Sciatic nerve (tissue), 2 donors: ENCODE data around the gene NOD2. TPM values are rescaled to one million over a fixed set of nuclear protein-coding genes. Genes with fewer than 3 reads are reported as not detected.
A peak's percentile ranks its signal among the peaks of the same experiment; 100 is the strongest.

Source experiments
- ATAC-seq: fragments of 200-7000 bp; cut with Tn5 transposase; one replicate; pipeline ENCODE4 v1.9.1; 2020; ENCODE audit warnings: mild to moderate bottlenecking, moderate library complexity
- DNase-seq: peaks from one replicate; pipeline ENCODE4 v3.0.0-alpha.2; 2020; ENCODE audit warnings: low spot score
- intact Hi-C: fragments of 100-400 bp; cut with DNase I; formaldehyde crosslinking; loops from one replicate; pipeline ENCODE4 v1.14.2; 2022
- total RNA-seq: library from RNA; stranded (reverse); fragmentation: NEBNext Ultra II Directional; extraction: Animal tissue kit (Norgen Biotek cat#: 25700); gene quantifications from one replicate; pipeline ENCODE4 v1.2.1, GENCODE V29; 2021
- donor health status: DM: no; HTN: no; CAD: no.
- donor health status: DM: no; HTN: no; CAD: no.

Gene NOD2
- total RNA-seq, 1 donor from 2014 or later: 4.3 TPM

GRCh38 chr16:50667497-50668367 lies 25.7 kb upstream of the NOD2 start:
- ATAC-seq (no peak), DNase-seq (no peak)
- intact Hi-C loops: loop anchor here (10.0 kb wide), 1 partner anchor 643 kb away; the partner anchor contains the start of gene CNEP1R1

GRCh38 chr16:50668368-50669008 lies 24.9 kb upstream of the NOD2 start:
- intact Hi-C loops: loop anchor here (10.0 kb wide), 1 partner anchor 644 kb away; the partner anchor contains the start of gene CNEP1R1
- DNase-seq (no peak), ATAC-seq (no peak)

GRCh38 chr16:50669741-50670140 lies 23.7 kb upstream of the NOD2 start:
- DNase-seq: no peak
- ATAC-seq: no peak
- intact Hi-C loops: loop anchor here (1.0 to 10.0 kb wide), 2 partner anchors 22 to 645 kb away; partner anchors contain the start of gene CNEP1R1

- DNase-seq: no peak
- no peak for ATAC-seq
- intact Hi-C loops: loop anchor here (1.0 kb wide), 1 partner anchor 21 kb away; no protein-coding TSS in a partner anchor
Measured at GRCh38 chr16:50670476-50670875, 22.9 kb upstream of the NOD2 start.

- DNase-seq (no peak), ATAC-seq (no peak)
- intact Hi-C loops: no loop called here
Measured at GRCh38 chr16:50671644-50672260, 21.7 kb upstream of the NOD2 start.

- ATAC-seq (no peak), DNase-seq (no peak)
Measured at GRCh38 chr16:50673496-50674275, 19.7 kb upstream of the NOD2 start.

GRCh38 chr16:50674831-50675230 lies 18.6 kb upstream of the NOD2 start:
- DNase-seq: no peak
- ATAC-seq: no peak
- intact Hi-C loops: no loop called here

More at GRCh38 chr16:50673496-50674275, 19.7 kb upstream of the NOD2 start:
- intact Hi-C loops: no loop called here

- intact Hi-C loops: no loop called here
- ATAC-seq (no peak), DNase-seq (no peak)
Measured at GRCh38 chr16:50675686-50676610, 17.5 kb upstream of the NOD2 start.

- no peak for DNase-seq
- ATAC-seq: no peak
- intact Hi-C loops: no loop called here
Measured at GRCh38 chr16:50676684-50677225, 16.7 kb upstream of the NOD2 start.

GRCh38 chr16:50677351-50677750 lies 16.1 kb upstream of the NOD2 start:
- DNase-seq: no peak
- intact Hi-C loops: no loop called here
- ATAC-seq: no peak

GRCh38 chr16:50678531-50678930 lies 14.9 kb upstream of the NOD2 start:
- intact Hi-C loops: no loop called here
- DNase-seq (no peak), ATAC-seq (no peak)

- ATAC-seq (no peak), DNase-seq (no peak)
- intact Hi-C loops: no loop called here
Measured at GRCh38 chr16:50679266-50679665, 14.1 kb upstream of the NOD2 start.

- intact Hi-C loops: loop anchor here (10.0 kb wide), 1 partner anchor 1705 kb away; no protein-coding TSS in a partner anchor
- ATAC-seq: no peak
- no peak for DNase-seq
Measured at GRCh38 chr16:50679676-50680555, 13.5 kb upstream of the NOD2 start.

GRCh38 chr16:50680556-50680893 lies 12.9 kb upstream of the NOD2 start:
- intact Hi-C loops: loop anchor here (10.0 kb wide), 1 partner anchor 1706 kb away; no protein-coding TSS in a partner anchor
- DNase-seq (no peak), ATAC-seq (no peak)

- peak; percentile 54 for DNase-seq
- intact Hi-C loops: loop anchor here (10.0 kb wide), 1 partner anchor 1706 kb away; no protein-coding TSS in a partner anchor
- ATAC-seq: peak; percentile 63
Measured at GRCh38 chr16:50681021-50681885, 12.2 kb upstream of the NOD2 start, which contains the start of gene SNX20. Gene SNX20, minus strand, starts transcription at chr16:50681312. Its CDS starts 3,786 bp downstream, at chr16:50677526.
